Measurements from ENCODE around the gene OTOG.

DNA sequence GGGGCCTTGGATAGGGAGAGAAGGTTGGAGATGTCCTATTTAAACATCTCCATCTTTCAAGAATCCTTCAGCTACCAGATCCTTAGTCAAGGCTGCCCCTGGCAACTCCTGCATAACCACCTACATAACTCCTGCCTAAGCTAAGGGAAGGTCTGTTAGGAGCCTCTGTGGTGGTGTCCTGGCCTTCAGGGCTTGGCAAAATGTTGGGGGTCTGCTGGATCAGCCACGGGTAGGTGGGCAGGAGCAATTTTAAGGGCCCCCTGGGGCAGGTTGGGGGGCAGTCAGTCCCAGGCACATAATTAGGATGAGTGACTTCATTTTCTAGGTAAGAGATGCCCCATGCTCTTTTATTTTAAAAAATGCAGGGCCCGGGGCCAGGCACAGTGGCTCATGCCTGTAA, 28.7 kb upstream of the OTOG start:
- TF ChIP-seq CTCF (IDR thresholded peaks at IDR 0.05) (no peak), POLR2A (IDR thresholded peaks at IDR 0.05) (no peak), POLR2AphosphoS5 (IDR thresholded peaks at IDR 0.05; ENCODE audit: insufficient read depth in 1 of 2, low read depth in 1 of 2) (no peak)

Measured in vagina (tissue), 2 donors.